ENCODE results near the gene TAF15.

The TAF15 gene

GRCh38 chr17:35870906-35871819 is 61.9 kb downstream of the TAF15 start:
- no peak for DNase-seq (ENCODE audit: low read depth in 2 of 2, low spot score in 1 of 2)

- no peak for DNase-seq (ENCODE audit: low read depth in 2 of 2, low spot score in 1 of 2)
These were observed 63.1 kb downstream of the TAF15 start for GRCh38 chr17:35872196-35872980.

- no peak for DNase-seq (ENCODE audit: low read depth in 2 of 2, low spot score in 1 of 2)
These were observed 66.0 kb downstream of the TAF15 start for GRCh38 chr17:35875072-35875799.

GRCh38 chr17:35875800-35876139 is 66.5 kb downstream of the TAF15 start:
- DNase-seq (ENCODE audit: low read depth in 2 of 2, low spot score in 1 of 2): no peak

- no peak for DNase-seq (ENCODE audit: low read depth in 2 of 2, low spot score in 1 of 2)
These were observed 67.2 kb downstream of the TAF15 start for GRCh38 chr17:35876534-35876933.

- DNase-seq (ENCODE audit: low read depth in 2 of 2, low spot score in 1 of 2): no peak
These were observed 68.2 kb downstream of the TAF15 start for GRCh38 chr17:35877345-35878029.

- DNase-seq (ENCODE audit: low read depth in 2 of 2, low spot score in 1 of 2): no peak
These were observed 69.1 kb downstream of the TAF15 start for GRCh38 chr17:35878361-35878760.

GRCh38 chr17:35879773-35880654 is 70.7 kb downstream of the TAF15 start, which contains the start of gene CCL5:
Gene CCL5, minus strand, starts transcription at chr17:35880360.
- DNase-seq (ENCODE audit: low read depth in 2 of 2, low spot score in 1 of 2): peak in 1 of 2 donors; percentile 59

GRCh38 chr17:35889241-35889640 is 80.0 kb downstream of the TAF15 start:
- DNase-seq (ENCODE audit: low read depth in 2 of 2, low spot score in 1 of 2): no peak

GRCh38 chr17:35889818-35890773 is 80.8 kb downstream of the TAF15 start:
- DNase-seq (ENCODE audit: low read depth in 2 of 2, low spot score in 1 of 2): no peak

- DNase-seq (ENCODE audit: low read depth in 2 of 2, low spot score in 1 of 2): no peak
These were observed 81.5 kb downstream of the TAF15 start for GRCh38 chr17:35890774-35891155.

- DNase-seq (ENCODE audit: low read depth in 2 of 2, low spot score in 1 of 2): no peak
These were observed 82.0 kb downstream of the TAF15 start for GRCh38 chr17:35891269-35891668.

GRCh38 chr17:35892091-35893035 is 83.1 kb downstream of the TAF15 start:
- peak in 1 of 2 donors; percentile 73 for DNase-seq (ENCODE audit: low read depth in 2 of 2, low spot score in 1 of 2)

- no peak for DNase-seq (ENCODE audit: low read depth in 2 of 2, low spot score in 1 of 2)
These were observed 84.5 kb downstream of the TAF15 start for GRCh38 chr17:35893751-35894150.

GRCh38 chr17:35894206-35894605 is 84.9 kb downstream of the TAF15 start:
- no peak for DNase-seq (ENCODE audit: low read depth in 2 of 2, low spot score in 1 of 2)

- no peak for DNase-seq (ENCODE audit: low read depth in 2 of 2, low spot score in 1 of 2)
These were observed 86.6 kb downstream of the TAF15 start for GRCh38 chr17:35895636-35896587.

Data from stimulated activated CD8-positive, alpha-beta memory T cell treated with anti-CD3 and anti-CD28 coated beads, Interleukin-4, amount 100 ng/mL, for 4 hours (primary cell).